Fibroblast of peridontal ligament (primary cell): ENCODE data around the gene DUS4L.

Source experiments
- DNase-seq: peaks from one replicate; pipeline ENCODE4 v3.0.0-alpha.2; 2010; ENCODE audit errors: extremely low read depth

The DUS4L gene

GRCh38 chr7:107613948-107614347, 50.2 kb downstream of the DUS4L start:
- DNase-seq: peak; percentile 44

GRCh38 chr7:107614425-107614824, 50.7 kb downstream of the DUS4L start:
- DNase-seq: peak; percentile 81

GRCh38 chr7:107615910-107616680, 52.3 kb downstream of the DUS4L start:
- DNase-seq: no peak

- DNase-seq: peak; percentile 36
Observed at GRCh38 chr7:107622429-107622828, 58.7 kb downstream of the DUS4L start.

GRCh38 chr7:107622894-107623293, 59.1 kb downstream of the DUS4L start:
- no peak for DNase-seq

GRCh38 chr7:107627002-107627401, 63.2 kb downstream of the DUS4L start:
- DNase-seq: no peak
